Measurements from ENCODE around the gene SLIT3. TPM values are rescaled to one million over a fixed set of nuclear protein-coding genes. Genes with fewer than 3 reads are reported as not detected.

SLIT3 gene
- total RNA-seq, 4 donors from 2014 or later, result 0.72 to 37.4 (median 5.3) TPM

- TF ChIP-seq CTCF (IDR thresholded peaks at IDR 0.05), result no peak
- no peak for TF ChIP-seq POLR2A (IDR thresholded peaks at IDR 0.05)
- no peaks in the 10 kb centered on the region for H3K36me3 ChIP-seq
- H3K9me3 ChIP-seq, result no peaks in the 10 kb centered on the region
- DNase-seq, result no peak
- 95 to 98% methylated on average over 5 of the region's 5 CpGs for WGBS, 2 donors
- H3K4me1 ChIP-seq, result peaks cover 3 to 53% (median 18%) of the 10 kb centered on the region in 3 donors
- no peaks in the 10 kb centered on the region for H3K27me3 ChIP-seq
- intact Hi-C loops (cut with DNase I), result no loop called here
- H3K27ac ChIP-seq, result no peak overlapping the region
- no peak overlapping the region for H3K4me3 ChIP-seq
Observed at GRCh38 chr5:168655316-168655715, 645.6 kb downstream of the SLIT3 start.

- DNase-seq, result no peak
- Histone ChIP-seq H3K4me3 (no peak overlapping the region), H3K4me1 (peaks cover 3 to 53% (median 18%) of the 10 kb centered on the region in 3 donors), H3K36me3 (no peaks in the 10 kb centered on the region), H3K27ac (peak overlapping the region in 2 of 4 donors; percentile 18 to 39), H3K27me3 (no peaks in the 10 kb centered on the region), H3K9me3 (no peaks in the 10 kb centered on the region)
- 47 to 60% methylated on average over 10 of the region's 10 CpGs for WGBS, 2 donors
- intact Hi-C loops (cut with DNase I), result no loop called here
- TF ChIP-seq CTCF (IDR thresholded peaks at IDR 0.05) (no peak), POLR2A (IDR thresholded peaks at IDR 0.05) (no peak)
Observed at GRCh38 chr5:168654211-168654721, 646.7 kb downstream of the SLIT3 start.

- DNase-seq, result no peak
- peak overlapping the region in 1 of 4 donors; percentile 18 for H3K27ac ChIP-seq
- H3K4me3 ChIP-seq, result no peak overlapping the region
- intact Hi-C loops (cut with DNase I), result no loop called here
- no peaks in the 10 kb centered on the region for H3K9me3 ChIP-seq
- WGBS, 2 donors, result 63 to 69% methylated on average over 4 of the region's 4 CpGs
- H3K27me3 ChIP-seq, result no peaks in the 10 kb centered on the region
- H3K36me3 ChIP-seq, result no peaks in the 10 kb centered on the region
- H3K4me1 ChIP-seq, result peaks cover 3 to 48% (median 15%) of the 10 kb centered on the region in 3 donors
- TF ChIP-seq CTCF (IDR thresholded peaks at IDR 0.05), result no peak
- TF ChIP-seq POLR2A (IDR thresholded peaks at IDR 0.05), result no peak
Observed at GRCh38 chr5:168653626-168654025, 647.3 kb downstream of the SLIT3 start.

GRCh38 chr5:168651648-168652047, 649.3 kb downstream of the SLIT3 start:
- no peak overlapping the region for H3K4me3 ChIP-seq
- no peak for DNase-seq
- H3K4me1 ChIP-seq, result peaks cover 3 to 31% (median 5%) of the 10 kb centered on the region in 3 donors
- intact Hi-C loops (cut with DNase I), result no loop called here
- no peaks in the 10 kb centered on the region for H3K36me3 ChIP-seq
- H3K27ac ChIP-seq, result no peak overlapping the region
- TF ChIP-seq CTCF (IDR thresholded peaks at IDR 0.05) (no peak), POLR2A (IDR thresholded peaks at IDR 0.05) (no peak)
- H3K9me3 ChIP-seq, result no peaks in the 10 kb centered on the region
- H3K27me3 ChIP-seq, result no peaks in the 10 kb centered on the region

- peaks cover 0 to 27% (median 3%) of the 10 kb centered on the region in 3 donors for H3K4me1 ChIP-seq
- H3K36me3 ChIP-seq, result no peaks in the 10 kb centered on the region
- no peak overlapping the region for H3K27ac ChIP-seq
- no peak overlapping the region for H3K4me3 ChIP-seq
- H3K27me3 ChIP-seq, result no peaks in the 10 kb centered on the region
- intact Hi-C loops (cut with DNase I), result no loop called here
- DNase-seq, result no peak
- no peaks in the 10 kb centered on the region for H3K9me3 ChIP-seq
- 69 to 90% methylated on average over 2 of the region's 2 CpGs for WGBS, 2 donors
- no peak for TF ChIP-seq POLR2A (IDR thresholded peaks at IDR 0.05)
- no peak for TF ChIP-seq CTCF (IDR thresholded peaks at IDR 0.05)
Observed at GRCh38 chr5:168649306-168649705, 651.6 kb downstream of the SLIT3 start.
